HG02884 (cell line): ENCODE data around the gene ATP5PF.
"Not testable (repeated sequence)": the region's sequence is repeated elsewhere in the genome, so short reads cannot be mapped to it uniquely, and the experiment has no call there.

ENCODE experiments used
- ATAC-seq: cut with Tn5 transposase; IDR thresholded peaks from one replicate; pipeline ENCODE4 v1.9.1; 2021; ENCODE audit warnings: mild to moderate bottlenecking, moderate library complexity; ENCODE audit not compliant: unreplicated experiment

ATP5PF gene

GRCh38 chr21:25734904-25735645, at the start of gene ATP5PF, which contains the start of gene GABPA:
Gene ATP5PF, minus strand, starts transcription at chr21:25734904. Its CDS starts 5,110 bp downstream, at chr21:25729794.
Gene GABPA, plus strand, starts transcription at chr21:25734972. Its CDS starts 6,627 bp downstream, at chr21:25741599.
- peak; percentile 87 for ATAC-seq

- not testable (repeated sequence) for ATAC-seq
Observed at GRCh38 chr21:25778126-25778875, 43.6 kb upstream of the ATP5PF start.

- no peak for ATAC-seq
Observed at GRCh38 chr21:25776440-25776839, 41.7 kb upstream of the ATP5PF start.

GRCh38 chr21:25772686-25773085, 38.0 kb upstream of the ATP5PF start:
- ATAC-seq, result no peak

- ATAC-seq, result no peak
Observed at GRCh38 chr21:25767921-25768320, 33.2 kb upstream of the ATP5PF start.

GRCh38 chr21:25764065-25764464, 29.4 kb upstream of the ATP5PF start:
- ATAC-seq, result no peak

- no peak for ATAC-seq
Observed at GRCh38 chr21:25760677-25761076, 26.0 kb upstream of the ATP5PF start.

GRCh38 chr21:25760061-25760460, 25.4 kb upstream of the ATP5PF start:
- no peak for ATAC-seq

- ATAC-seq, result no peak
Observed at GRCh38 chr21:25759573-25759972, 24.9 kb upstream of the ATP5PF start.

GRCh38 chr21:25757531-25757930, 22.8 kb upstream of the ATP5PF start:
- ATAC-seq, result no peak

GRCh38 chr21:25756190-25756932, 21.7 kb upstream of the ATP5PF start:
- no peak for ATAC-seq

- ATAC-seq, result no peak
Observed at GRCh38 chr21:25752416-25752815, 17.7 kb upstream of the ATP5PF start.

- ATAC-seq, result no peak
Observed at GRCh38 chr21:25750085-25750484, 15.4 kb upstream of the ATP5PF start.

- no peak for ATAC-seq
Observed at GRCh38 chr21:25744854-25745253, 10.2 kb upstream of the ATP5PF start.

- ATAC-seq, result no peak
Observed at GRCh38 chr21:25742900-25743299, 8.2 kb upstream of the ATP5PF start.

- no peak for ATAC-seq
Observed at GRCh38 chr21:25737421-25737820, 2.7 kb upstream of the ATP5PF start.

- peak; percentile 6 for ATAC-seq
Observed at GRCh38 chr21:25735646-25736597, 1.2 kb upstream of the ATP5PF start.

- no peak for ATAC-seq
Observed at GRCh38 chr21:25734654-25734903, 125 bp downstream of the ATP5PF start.

GRCh38 chr21:25733859-25734653, 648 bp downstream of the ATP5PF start:
- ATAC-seq, result no peak
